Measurements from ENCODE around the gene C22orf39. TPM values are rescaled to one million over a fixed set of nuclear protein-coding genes. Genes with fewer than 3 reads are reported as not detected.

The C22orf39 gene
- total RNA-seq, 4 donors from 2014 or later = 15.8 to 54.0 (median 24.7) TPM

DNA sequence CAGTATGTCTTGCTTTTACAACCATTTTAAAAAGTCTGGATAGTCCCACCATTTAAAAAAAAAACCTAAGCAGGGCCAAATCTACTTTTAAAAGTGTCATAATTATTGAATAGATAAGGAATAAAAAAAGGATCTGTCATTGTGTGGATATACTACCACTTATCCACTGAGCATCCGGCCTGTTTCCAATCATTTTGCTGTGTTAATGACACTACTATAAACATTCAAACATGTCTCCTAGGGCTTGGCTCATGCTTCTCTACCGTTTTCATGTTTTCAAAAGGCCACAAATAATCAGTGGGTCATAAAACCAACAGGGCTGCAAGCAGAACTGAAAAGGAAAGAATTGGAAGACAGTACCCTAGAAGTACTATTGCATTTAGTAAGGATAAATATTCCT, 12.5 kb upstream of the C22orf39 start:
- intact Hi-C loops (cut with DNase I) = no loop called here
- no peak overlapping the region for H3K4me3 ChIP-seq
- H3K27me3 ChIP-seq = no peaks in the 10 kb centered on the region
- TF ChIP-seq POLR2A (IDR thresholded peaks at IDR 0.05) = no peak
- 71 to 81% methylated on average over 2 of the region's 2 CpGs for WGBS, 2 donors
- no peaks in the 10 kb centered on the region for H3K9me3 ChIP-seq
- no peak overlapping the region for H3K27ac ChIP-seq
- peaks cover 21 to 100% (median 32%) of the 10 kb centered on the region in 3 donors for H3K36me3 ChIP-seq
- H3K4me1 ChIP-seq = no peaks in the 10 kb centered on the region
- no peak for DNase-seq

DNA sequence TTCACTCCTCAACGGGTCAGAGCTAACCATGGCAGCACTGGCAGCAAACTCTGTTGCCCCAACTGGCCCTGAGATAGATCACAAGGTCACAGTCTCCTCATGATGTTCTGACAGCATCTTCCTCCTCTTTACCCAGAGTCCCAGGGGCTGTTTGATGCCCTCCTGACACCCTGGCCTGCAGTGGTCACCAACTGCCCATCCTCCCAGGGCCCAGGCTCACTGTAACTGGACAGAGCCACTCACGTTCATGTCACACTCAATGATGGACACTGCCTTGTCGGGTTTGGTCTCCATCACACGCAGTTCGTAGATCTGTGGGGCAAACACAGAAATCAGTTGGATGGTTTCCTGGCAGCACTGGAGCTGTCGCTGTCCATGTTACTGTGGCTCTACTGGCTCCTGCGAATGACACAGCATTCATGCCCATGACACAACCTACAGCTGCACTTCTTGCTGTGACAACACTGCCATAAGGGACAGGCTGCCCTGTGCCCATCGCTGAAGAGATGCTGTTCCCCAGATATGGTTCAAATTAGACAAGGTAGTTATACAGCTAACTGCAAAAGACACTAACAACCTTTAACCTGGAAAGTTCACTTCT, 10.4 kb upstream of the C22orf39 start:
- 93 to 98% methylated on average over 4 to 6 of the region's 8 CpGs for WGBS, 2 donors
- no peak for DNase-seq
- Histone ChIP-seq H3K4me3 (no peak overlapping the region), H3K36me3 (peaks cover 26 to 100% (median 40%) of the 10 kb centered on the region in 3 donors), H3K27me3 (no peaks in the 10 kb centered on the region), H3K27ac (no peak overlapping the region), H3K9me3 (no peaks in the 10 kb centered on the region), H3K4me1 (no peaks in the 10 kb centered on the region)
- intact Hi-C loops (cut with DNase I) = no loop called here
- TF ChIP-seq POLR2A (IDR thresholded peaks at IDR 0.05) = no peak
- TF ChIP-seq, protein P1, sequence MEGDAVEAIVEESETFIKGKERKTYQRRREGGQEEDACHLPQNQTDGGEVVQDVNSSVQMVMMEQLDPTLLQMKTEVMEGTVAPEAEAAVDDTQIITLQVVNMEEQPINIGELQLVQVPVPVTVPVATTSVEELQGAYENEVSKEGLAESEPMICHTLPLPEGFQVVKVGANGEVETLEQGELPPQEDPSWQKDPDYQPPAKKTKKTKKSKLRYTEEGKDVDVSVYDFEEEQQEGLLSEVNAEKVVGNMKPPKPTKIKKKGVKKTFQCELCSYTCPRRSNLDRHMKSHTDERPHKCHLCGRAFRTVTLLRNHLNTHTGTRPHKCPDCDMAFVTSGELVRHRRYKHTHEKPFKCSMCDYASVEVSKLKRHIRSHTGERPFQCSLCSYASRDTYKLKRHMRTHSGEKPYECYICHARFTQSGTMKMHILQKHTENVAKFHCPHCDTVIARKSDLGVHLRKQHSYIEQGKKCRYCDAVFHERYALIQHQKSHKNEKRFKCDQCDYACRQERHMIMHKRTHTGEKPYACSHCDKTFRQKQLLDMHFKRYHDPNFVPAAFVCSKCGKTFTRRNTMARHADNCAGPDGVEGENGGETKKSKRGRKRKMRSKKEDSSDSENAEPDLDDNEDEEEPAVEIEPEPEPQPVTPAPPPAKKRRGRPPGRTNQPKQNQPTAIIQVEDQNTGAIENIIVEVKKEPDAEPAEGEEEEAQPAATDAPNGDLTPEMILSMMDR (IDR thresholded peaks at IDR 0.05) = no peak

DNA sequence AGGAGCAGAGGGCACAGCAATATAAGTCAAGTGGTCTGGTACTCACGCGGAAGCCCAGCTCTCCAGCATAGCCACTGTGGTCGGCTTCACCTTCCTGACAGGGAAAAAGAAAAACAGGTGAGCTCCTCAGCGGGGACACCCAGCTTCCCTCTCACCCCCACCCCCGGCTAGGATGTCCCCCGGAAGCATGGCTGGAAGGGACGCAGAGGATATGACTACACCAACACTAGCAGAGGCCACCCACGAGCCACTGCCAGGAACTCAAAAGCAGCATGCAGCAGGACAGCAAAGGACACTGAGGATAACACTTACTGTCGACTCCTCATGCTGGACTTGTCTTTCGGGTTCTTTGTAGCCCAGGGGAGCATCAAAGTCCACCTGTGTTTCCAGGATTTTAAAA, 9.0 kb upstream of the C22orf39 start:
- H3K27ac ChIP-seq = no peak overlapping the region
- TF ChIP-seq, protein P1 (IDR thresholded peaks at IDR 0.05) = no peak
- no peak for TF ChIP-seq POLR2A (IDR thresholded peaks at IDR 0.05)
- no peak for DNase-seq
- H3K27me3 ChIP-seq = no peaks in the 10 kb centered on the region
- WGBS, 2 donors = 94 to 96% methylated on average over 5 to 8 of the region's 10 CpGs
- no peak overlapping the region for H3K4me3 ChIP-seq
- no peaks in the 10 kb centered on the region for H3K4me1 ChIP-seq
- peaks cover 26 to 100% (median 36%) of the 10 kb centered on the region in 3 donors for H3K36me3 ChIP-seq
- H3K9me3 ChIP-seq = no peaks in the 10 kb centered on the region
- intact Hi-C loops (cut with DNase I) = no loop called here

DNA sequence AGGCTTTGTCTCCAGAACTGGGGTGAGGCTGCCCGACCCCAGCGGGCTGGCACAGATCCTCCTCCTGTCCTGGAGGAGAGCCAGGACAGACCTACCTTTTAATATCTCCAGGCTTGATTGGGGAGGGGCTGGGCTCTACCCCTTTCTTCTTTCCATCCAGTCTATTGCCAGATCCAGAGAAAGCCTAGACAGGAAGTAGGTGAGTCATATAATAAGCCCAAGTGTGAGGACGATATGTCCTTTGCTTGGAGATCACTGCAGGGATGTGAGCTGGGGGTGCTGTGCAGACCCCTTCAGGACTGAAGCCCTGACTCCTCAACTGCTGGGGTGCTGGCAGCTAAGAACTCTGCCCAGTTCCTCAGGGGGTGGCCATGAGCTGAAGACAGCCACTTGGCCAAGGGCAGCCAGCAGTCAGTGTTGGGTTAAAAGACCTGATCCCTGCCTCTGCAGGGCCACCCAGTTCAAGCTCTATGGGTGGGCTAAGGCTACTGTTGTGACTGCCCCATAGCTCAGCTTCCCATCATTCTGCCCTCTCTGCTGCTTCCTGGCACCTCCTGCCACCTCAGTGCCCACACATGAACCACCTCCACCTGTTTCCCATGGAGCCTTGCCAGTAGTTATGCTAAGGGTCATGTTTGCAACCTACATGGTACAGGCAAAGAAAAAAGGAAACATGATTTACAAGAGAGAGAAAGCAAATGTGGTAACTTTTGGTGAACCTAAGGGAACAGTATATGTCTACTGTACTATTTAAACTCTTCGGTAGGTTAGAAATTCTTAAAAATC, 8.3 kb upstream of the C22orf39 start:
- DNase-seq = no peak
- intact Hi-C loops (cut with DNase I) = no loop called here
- TF ChIP-seq POLR2A (IDR thresholded peaks at IDR 0.05) = no peak
- TF ChIP-seq, protein P1 (IDR thresholded peaks at IDR 0.05) = no peak
- no peaks in the 10 kb centered on the region for H3K9me3 ChIP-seq
- no peak overlapping the region for H3K4me3 ChIP-seq
- no peaks in the 10 kb centered on the region for H3K4me1 ChIP-seq
- no peaks in the 10 kb centered on the region for H3K27me3 ChIP-seq
- H3K36me3 ChIP-seq = peaks cover 26 to 100% (median 36%) of the 10 kb centered on the region in 3 donors
- WGBS, 2 donors = 38 to 67% methylated on average over 3 to 4 of the region's 4 CpGs
- H3K27ac ChIP-seq = no peak overlapping the region

DNA sequence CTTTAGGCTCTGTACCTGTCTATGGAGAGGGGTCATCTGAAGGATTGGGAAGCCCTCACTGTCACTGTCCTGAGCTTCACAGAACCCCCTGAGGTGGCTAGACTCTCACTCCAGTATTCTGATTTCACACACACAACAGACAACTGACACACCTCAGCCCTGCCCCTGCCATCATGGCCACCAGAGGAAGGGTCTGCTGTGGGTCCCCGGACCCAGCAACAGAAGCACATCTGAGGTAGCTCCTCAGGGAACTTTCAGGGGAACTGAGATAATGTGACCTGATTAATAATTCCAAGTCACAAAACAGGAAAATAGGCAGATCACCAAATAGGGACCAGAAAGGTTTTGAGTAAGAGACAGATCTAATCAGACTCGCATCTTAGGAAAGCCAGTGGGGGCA, 7.5 kb upstream of the C22orf39 start:
- no peak for TF ChIP-seq POLR2A (IDR thresholded peaks at IDR 0.05)
- TF ChIP-seq, protein P1 (IDR thresholded peaks at IDR 0.05) = no peak
- Histone ChIP-seq H3K27ac (no peak overlapping the region), H3K27me3 (no peaks in the 10 kb centered on the region), H3K4me1 (no peaks in the 10 kb centered on the region), H3K4me3 (no peak overlapping the region), H3K36me3 (peaks cover 26 to 100% (median 36%) of the 10 kb centered on the region in 3 donors), H3K9me3 (no peaks in the 10 kb centered on the region)
- WGBS, 2 donors = 85 to 97% methylated on average over 1 to 2 of the region's 2 CpGs
- intact Hi-C loops (cut with DNase I) = no loop called here
- no peak for DNase-seq
